Ishikawa (cell line): ENCODE data around the gene NR1I3.

Source experiments
- CEBPB ChIP-seq: IDR thresholded peaks from 2 replicates; pipeline ENCODE4 v1.6.1; 2012
- EP300 ChIP-seq: IDR thresholded peaks from 2 replicates; pipeline ENCODE4 v1.6.1; 2012; ENCODE audit warnings: borderline replicate concordance
- FOXM1 ChIP-seq: IDR thresholded peaks from 2 replicates; pipeline ENCODE4 v1.6.1; 2012; ENCODE audit warnings: low read depth, borderline replicate concordance
- NFIC ChIP-seq: IDR thresholded peaks from 2 replicates; pipeline ENCODE4 v1.6.1; 2012
- RAD21 ChIP-seq: IDR thresholded peaks from 2 replicates; pipeline ENCODE4 v1.6.1; 2012; ENCODE audit warnings: low read depth
- TAF1 ChIP-seq: IDR thresholded peaks from 2 replicates; pipeline ENCODE4 v1.6.1; 2012; ENCODE audit warnings: low read depth, mild to moderate bottlenecking
- TCF12 ChIP-seq: IDR thresholded peaks from 2 replicates; pipeline ENCODE4 v1.6.1; 2012; ENCODE audit warnings: low read depth
- TEAD4 ChIP-seq: IDR thresholded peaks from 2 replicates; pipeline ENCODE4 v1.6.1; 2012
- YY1 ChIP-seq: IDR thresholded peaks from 2 replicates; pipeline ENCODE4 v1.6.1; 2012; ENCODE audit warnings: low read depth
- TF ChIP-seq, protein P1 (sequence below): IDR thresholded peaks from 2 replicates; pipeline ENCODE4 v1.6.1; 2012
- TF ChIP-seq, protein P2 (sequence below): IDR thresholded peaks from 2 replicates; pipeline ENCODE4 v1.6.1; 2012; ENCODE audit warnings: low read depth, mild to moderate bottlenecking
- TF ChIP-seq, protein P3 (sequence below): IDR thresholded peaks from 2 replicates; pipeline ENCODE4 v1.6.1; 2012

DNA sequence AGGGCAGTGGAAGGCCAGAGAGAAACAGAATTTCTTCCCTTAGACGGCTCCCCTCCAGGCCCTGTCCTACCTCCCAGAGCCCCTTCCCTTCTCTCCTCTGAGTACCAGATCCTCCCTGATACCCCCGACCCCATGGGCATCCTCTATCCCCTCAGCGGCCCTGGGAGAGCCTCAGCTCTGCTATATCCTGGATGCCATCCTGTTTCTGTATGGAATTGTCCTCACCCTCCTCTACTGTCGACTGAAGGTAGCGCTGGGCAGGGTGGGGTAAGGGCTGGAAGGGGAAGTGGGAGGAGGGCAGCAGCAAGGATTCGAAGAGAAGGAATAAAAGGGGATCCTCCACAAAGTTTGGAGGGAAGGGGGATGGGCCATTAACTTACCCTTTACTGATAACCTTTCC, 20.2 kb downstream of the NR1I3 start:
- TF ChIP-seq, protein P1, sequence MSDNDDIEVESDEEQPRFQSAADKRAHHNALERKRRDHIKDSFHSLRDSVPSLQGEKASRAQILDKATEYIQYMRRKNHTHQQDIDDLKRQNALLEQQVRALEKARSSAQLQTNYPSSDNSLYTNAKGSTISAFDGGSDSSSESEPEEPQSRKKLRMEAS = no peak
- no peak for TF ChIP-seq RAD21
- no peak for TF ChIP-seq TAF1
- TF ChIP-seq, protein P2, sequence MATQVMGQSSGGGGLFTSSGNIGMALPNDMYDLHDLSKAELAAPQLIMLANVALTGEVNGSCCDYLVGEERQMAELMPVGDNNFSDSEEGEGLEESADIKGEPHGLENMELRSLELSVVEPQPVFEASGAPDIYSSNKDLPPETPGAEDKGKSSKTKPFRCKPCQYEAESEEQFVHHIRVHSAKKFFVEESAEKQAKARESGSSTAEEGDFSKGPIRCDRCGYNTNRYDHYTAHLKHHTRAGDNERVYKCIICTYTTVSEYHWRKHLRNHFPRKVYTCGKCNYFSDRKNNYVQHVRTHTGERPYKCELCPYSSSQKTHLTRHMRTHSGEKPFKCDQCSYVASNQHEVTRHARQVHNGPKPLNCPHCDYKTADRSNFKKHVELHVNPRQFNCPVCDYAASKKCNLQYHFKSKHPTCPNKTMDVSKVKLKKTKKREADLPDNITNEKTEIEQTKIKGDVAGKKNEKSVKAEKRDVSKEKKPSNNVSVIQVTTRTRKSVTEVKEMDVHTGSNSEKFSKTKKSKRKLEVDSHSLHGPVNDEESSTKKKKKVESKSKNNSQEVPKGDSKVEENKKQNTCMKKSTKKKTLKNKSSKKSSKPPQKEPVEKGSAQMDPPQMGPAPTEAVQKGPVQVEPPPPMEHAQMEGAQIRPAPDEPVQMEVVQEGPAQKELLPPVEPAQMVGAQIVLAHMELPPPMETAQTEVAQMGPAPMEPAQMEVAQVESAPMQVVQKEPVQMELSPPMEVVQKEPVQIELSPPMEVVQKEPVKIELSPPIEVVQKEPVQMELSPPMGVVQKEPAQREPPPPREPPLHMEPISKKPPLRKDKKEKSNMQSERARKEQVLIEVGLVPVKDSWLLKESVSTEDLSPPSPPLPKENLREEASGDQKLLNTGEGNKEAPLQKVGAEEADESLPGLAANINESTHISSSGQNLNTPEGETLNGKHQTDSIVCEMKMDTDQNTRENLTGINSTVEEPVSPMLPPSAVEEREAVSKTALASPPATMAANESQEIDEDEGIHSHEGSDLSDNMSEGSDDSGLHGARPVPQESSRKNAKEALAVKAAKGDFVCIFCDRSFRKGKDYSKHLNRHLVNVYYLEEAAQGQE = no peak
- TF ChIP-seq EP300 = no peak
- TF ChIP-seq FOXM1 = no peak
- TF ChIP-seq TCF12 = no peak
- no peak for TF ChIP-seq YY1
- no peak for TF ChIP-seq CEBPB
- TF ChIP-seq, protein P3, sequence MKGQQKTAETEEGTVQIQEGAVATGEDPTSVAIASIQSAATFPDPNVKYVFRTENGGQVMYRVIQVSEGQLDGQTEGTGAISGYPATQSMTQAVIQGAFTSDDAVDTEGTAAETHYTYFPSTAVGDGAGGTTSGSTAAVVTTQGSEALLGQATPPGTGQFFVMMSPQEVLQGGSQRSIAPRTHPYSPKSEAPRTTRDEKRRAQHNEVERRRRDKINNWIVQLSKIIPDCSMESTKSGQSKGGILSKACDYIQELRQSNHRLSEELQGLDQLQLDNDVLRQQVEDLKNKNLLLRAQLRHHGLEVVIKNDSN = no peak
- TF ChIP-seq TEAD4 = no peak
- TF ChIP-seq NFIC = no peak
